DMS53 (cell line): ENCODE data around the gene CEP162.
A peak's percentile ranks its signal among the peaks of the same experiment; 100 is the strongest.
"Not testable (repeated sequence)": the region's sequence is repeated elsewhere in the genome, so short reads cannot be mapped to it uniquely, and the experiment has no call there.

ENCODE experiments used
- DNase-seq: peaks from one replicate; lab custom pipeline; 2025; lab: John Stamatoyannopoulos, UW

Gene CEP162

GRCh38 chr6:84227434-84228197, at the start of gene CEP162:
Gene CEP162, minus strand, starts transcription at chr6:84227643. Its CDS starts 1,250 bp downstream, at chr6:84226393.
- DNase-seq = peak; percentile 89

- no peak for DNase-seq
Measured at GRCh38 chr6:84274856-84275255, 47.4 kb upstream of the CEP162 start.

GRCh38 chr6:84273048-84273809, 45.8 kb upstream of the CEP162 start:
- no peak for DNase-seq

GRCh38 chr6:84272298-84272697, 44.9 kb upstream of the CEP162 start:
- no peak for DNase-seq

GRCh38 chr6:84271061-84271716, 43.7 kb upstream of the CEP162 start:
- no peak for DNase-seq

GRCh38 chr6:84269947-84270733, 42.7 kb upstream of the CEP162 start:
- DNase-seq = no peak

- DNase-seq = no peak
Measured at GRCh38 chr6:84268781-84269180, 41.3 kb upstream of the CEP162 start.

- DNase-seq = no peak
Measured at GRCh38 chr6:84263557-84263956, 36.1 kb upstream of the CEP162 start.

GRCh38 chr6:84260926-84261325, 33.5 kb upstream of the CEP162 start:
- no peak for DNase-seq

GRCh38 chr6:84260196-84260595, 32.8 kb upstream of the CEP162 start:
- no peak for DNase-seq

- no peak for DNase-seq
Measured at GRCh38 chr6:84258866-84259265, 31.4 kb upstream of the CEP162 start.

- no peak for DNase-seq
Measured at GRCh38 chr6:84258268-84258667, 30.8 kb upstream of the CEP162 start.

GRCh38 chr6:84255641-84256040, 28.2 kb upstream of the CEP162 start:
- DNase-seq = no peak

- no peak for DNase-seq
Measured at GRCh38 chr6:84253380-84253779, 25.9 kb upstream of the CEP162 start.

- no peak for DNase-seq
Measured at GRCh38 chr6:84251891-84252539, 24.6 kb upstream of the CEP162 start.

GRCh38 chr6:84249724-84250123, 22.3 kb upstream of the CEP162 start:
- peak; percentile 4 for DNase-seq

GRCh38 chr6:84244416-84245081, 17.1 kb upstream of the CEP162 start:
- DNase-seq = not testable (repeated sequence)

GRCh38 chr6:84243240-84243639, 15.8 kb upstream of the CEP162 start:
- peak; percentile 1 for DNase-seq

- no peak for DNase-seq
Measured at GRCh38 chr6:84242265-84242664, 14.8 kb upstream of the CEP162 start.

GRCh38 chr6:84228198-84228543, 728 bp upstream of the CEP162 start:
- DNase-seq = peak; percentile 28

GRCh38 chr6:84227044-84227433, 404 bp downstream of the CEP162 start:
- peak; percentile 47 for DNase-seq
